ENCODE measurements around the gene S100A4.

GRCh38 chr1:153553096-153553495 is 7.5 kb upstream of the S100A4 start:
- TF ChIP-seq POLR2A (IDR thresholded peaks at IDR 0.05), result no peak
- TF ChIP-seq, protein P1, sequence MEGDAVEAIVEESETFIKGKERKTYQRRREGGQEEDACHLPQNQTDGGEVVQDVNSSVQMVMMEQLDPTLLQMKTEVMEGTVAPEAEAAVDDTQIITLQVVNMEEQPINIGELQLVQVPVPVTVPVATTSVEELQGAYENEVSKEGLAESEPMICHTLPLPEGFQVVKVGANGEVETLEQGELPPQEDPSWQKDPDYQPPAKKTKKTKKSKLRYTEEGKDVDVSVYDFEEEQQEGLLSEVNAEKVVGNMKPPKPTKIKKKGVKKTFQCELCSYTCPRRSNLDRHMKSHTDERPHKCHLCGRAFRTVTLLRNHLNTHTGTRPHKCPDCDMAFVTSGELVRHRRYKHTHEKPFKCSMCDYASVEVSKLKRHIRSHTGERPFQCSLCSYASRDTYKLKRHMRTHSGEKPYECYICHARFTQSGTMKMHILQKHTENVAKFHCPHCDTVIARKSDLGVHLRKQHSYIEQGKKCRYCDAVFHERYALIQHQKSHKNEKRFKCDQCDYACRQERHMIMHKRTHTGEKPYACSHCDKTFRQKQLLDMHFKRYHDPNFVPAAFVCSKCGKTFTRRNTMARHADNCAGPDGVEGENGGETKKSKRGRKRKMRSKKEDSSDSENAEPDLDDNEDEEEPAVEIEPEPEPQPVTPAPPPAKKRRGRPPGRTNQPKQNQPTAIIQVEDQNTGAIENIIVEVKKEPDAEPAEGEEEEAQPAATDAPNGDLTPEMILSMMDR (IDR thresholded peaks at IDR 0.05), result no peak

All from esophagus squamous epithelium (tissue), 4 donors.